ENCODE measurements around the gene FRMD6.
A peak's percentile ranks its signal among the peaks of the same experiment; 100 is the strongest.
"Not testable (repeated sequence)": the region's sequence is repeated elsewhere in the genome, so short reads cannot be mapped to it uniquely, and the experiment has no call there.

Gene FRMD6

GRCh38 chr14:51627313-51627712 is 24.4 kb upstream of the FRMD6 start:
- Histone ChIP-seq H3K27ac (no peak overlapping the region), H3K9me3 (no peaks in the 10 kb centered on the region), H3K4me3 (no peak overlapping the region), H3K4me1 (peaks cover 0 to 7% (median 0%) of the 10 kb centered on the region in 4 donors), H3K27me3 (no peaks in the 10 kb centered on the region), H3K36me3 (no peaks in the 10 kb centered on the region)
- TF ChIP-seq CTCF (IDR thresholded peaks at IDR 0.05) = no peak
- DNase-seq = no peak
- intact Hi-C loops (cut with DNase I; ENCODE audit: low total_unique reads) = no loop called here

- no peak for DNase-seq
- intact Hi-C loops (cut with DNase I; ENCODE audit: low total_unique reads) = no loop called here
- Histone ChIP-seq H3K27ac (no peak overlapping the region), H3K4me3 (no peak overlapping the region), H3K9me3 (no peaks in the 10 kb centered on the region), H3K4me1 (peaks cover 0 to 7% (median 0%) of the 10 kb centered on the region in 4 donors), H3K36me3 (no peaks in the 10 kb centered on the region), H3K27me3 (no peaks in the 10 kb centered on the region)
- TF ChIP-seq CTCF (IDR thresholded peaks at IDR 0.05) = no peak
Observed at GRCh38 chr14:51628238-51628637, 23.5 kb upstream of the FRMD6 start.

- peaks cover 0 to 5% (median 0%) of the 10 kb centered on the region in 4 donors for H3K4me1 ChIP-seq
- H3K27me3 ChIP-seq = no peaks in the 10 kb centered on the region
- TF ChIP-seq CTCF (IDR thresholded peaks at IDR 0.05) = no peak
- no peaks in the 10 kb centered on the region for H3K9me3 ChIP-seq
- intact Hi-C loops (cut with DNase I; ENCODE audit: low total_unique reads) = no loop called here
- no peak for DNase-seq
- H3K27ac ChIP-seq = no peak overlapping the region
- no peak overlapping the region for H3K4me3 ChIP-seq
- no peaks in the 10 kb centered on the region for H3K36me3 ChIP-seq
Observed at GRCh38 chr14:51630987-51631386, 20.7 kb upstream of the FRMD6 start.

- not testable (repeated sequence) for H3K4me3 ChIP-seq, H3K9me3 ChIP-seq
Observed at GRCh38 chr14:51633298-51633697, 18.4 kb upstream of the FRMD6 start.

GRCh38 chr14:51636109-51636508 is 15.6 kb upstream of the FRMD6 start:
- Histone ChIP-seq H3K9me3 (no peaks in the 10 kb centered on the region), H3K36me3 (no peaks in the 10 kb centered on the region), H3K4me1 (peaks cover 0 to 13% (median 6%) of the 10 kb centered on the region in 4 donors), H3K27ac (no peak overlapping the region), H3K4me3 (no peak overlapping the region), H3K27me3 (no peaks in the 10 kb centered on the region)
- TF ChIP-seq CTCF (IDR thresholded peaks at IDR 0.05) = no peak
- intact Hi-C loops (cut with DNase I; ENCODE audit: low total_unique reads) = no loop called here
- no peak for DNase-seq

More at GRCh38 chr14:51633298-51633697, 18.4 kb upstream of the FRMD6 start:
- intact Hi-C loops (cut with DNase I; ENCODE audit: low total_unique reads); H3K4me1 ChIP-seq; DNase-seq; H3K27ac ChIP-seq; H3K27me3 ChIP-seq; H3K36me3 ChIP-seq: not testable (repeated sequence)

- Histone ChIP-seq H3K27ac (peak overlapping the region in 1 of 2 donors; percentile 60), H3K9me3 (no peaks in the 10 kb centered on the region), H3K4me3 (no peak overlapping the region), H3K4me1 (peaks cover 0 to 13% (median 6%) of the 10 kb centered on the region in 4 donors), H3K27me3 (no peaks in the 10 kb centered on the region), H3K36me3 (no peaks in the 10 kb centered on the region)
- TF ChIP-seq CTCF (IDR thresholded peaks at IDR 0.05) = no peak
- peak; percentile 38 to 80 for DNase-seq
- intact Hi-C loops (cut with DNase I; ENCODE audit: low total_unique reads) = no loop called here
Observed at GRCh38 chr14:51638071-51638944, 13.4 kb upstream of the FRMD6 start.
